ENCODE results near the gene TOR1AIP1.
A peak's percentile ranks its signal among the peaks of the same experiment; 100 is the strongest.
"Not testable (repeated sequence)": the region's sequence is repeated elsewhere in the genome, so short reads cannot be mapped to it uniquely, and the experiment has no call there.

Gene TOR1AIP1

GRCh38 chr1:179882253-179883039 is at the start of gene TOR1AIP1:
TOR1AIP1 (plus strand) TSS chr1:179882285; CDS start chr1:179882503, 218 bp downstream.
- ATAC-seq, result peak; percentile 77

GRCh38 chr1:179836686-179837445 is 45.2 kb upstream of the TOR1AIP1 start:
- ATAC-seq, result not testable (repeated sequence)

- no peak for ATAC-seq
These were observed 42.0 kb upstream of the TOR1AIP1 start for GRCh38 chr1:179840107-179840506.

- no peak for ATAC-seq
These were observed 33.9 kb upstream of the TOR1AIP1 start for GRCh38 chr1:179848233-179848632.

GRCh38 chr1:179853102-179853501 is 29.0 kb upstream of the TOR1AIP1 start:
- no peak for ATAC-seq

DNA sequence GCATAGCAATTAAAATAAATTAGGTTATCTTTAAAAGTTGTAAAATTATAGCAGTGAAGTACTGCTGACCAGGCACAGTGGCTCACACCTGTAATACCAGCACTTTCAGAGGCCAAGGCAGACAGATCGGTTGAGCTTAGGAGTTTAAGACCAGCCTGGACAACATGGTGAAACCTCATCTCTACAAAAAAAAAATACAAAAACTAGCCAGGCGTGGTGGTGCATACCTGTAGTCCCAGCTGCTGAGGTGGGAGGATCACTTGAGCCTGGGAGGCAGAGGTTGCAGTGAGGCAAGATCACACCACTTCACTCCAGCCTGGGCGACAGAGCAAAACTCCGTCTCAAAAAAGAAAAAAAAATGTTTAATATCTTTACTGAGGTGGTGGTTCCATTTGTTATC is 26.3 kb upstream of the TOR1AIP1 start:
- ATAC-seq, result not testable (repeated sequence)

DNA sequence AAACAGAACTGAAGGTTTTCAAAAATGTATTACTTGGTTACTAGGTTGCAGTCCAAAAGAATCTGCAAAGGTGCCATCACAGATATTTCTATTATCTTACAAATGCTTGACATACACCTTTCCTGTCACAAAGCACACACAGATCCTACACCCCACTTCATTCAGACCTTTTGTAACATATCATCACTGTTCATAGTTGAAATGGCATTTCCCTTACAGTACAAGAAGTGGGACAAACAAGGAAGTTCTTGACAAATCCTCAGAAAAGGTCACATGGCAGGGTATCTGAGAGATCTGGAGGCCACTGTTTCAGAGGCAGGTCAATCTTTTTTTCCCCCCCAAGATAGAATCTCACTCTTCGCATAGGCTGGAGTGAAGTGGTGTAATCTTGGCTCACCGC is 25.8 kb upstream of the TOR1AIP1 start:
- ATAC-seq, result no peak

DNA sequence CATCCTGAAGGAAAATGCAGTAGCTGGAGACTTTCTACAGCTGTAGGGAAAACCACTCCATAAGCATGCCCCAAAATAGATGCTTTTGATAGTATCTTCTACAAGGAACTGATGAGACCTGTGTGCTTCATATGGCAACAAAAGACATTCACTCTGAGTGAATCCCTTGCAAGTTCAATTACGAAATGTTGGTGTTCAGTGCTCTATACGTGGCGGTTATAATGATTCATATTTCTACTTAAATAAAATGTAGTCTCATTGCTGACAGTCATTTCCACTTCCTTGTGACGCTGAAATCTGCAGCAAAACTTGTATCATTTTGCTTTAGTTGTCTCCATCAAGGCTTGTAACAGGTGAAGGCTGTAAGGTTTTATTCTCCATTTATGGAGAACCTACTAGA is 25.1 kb upstream of the TOR1AIP1 start:
- no peak for ATAC-seq

DNA sequence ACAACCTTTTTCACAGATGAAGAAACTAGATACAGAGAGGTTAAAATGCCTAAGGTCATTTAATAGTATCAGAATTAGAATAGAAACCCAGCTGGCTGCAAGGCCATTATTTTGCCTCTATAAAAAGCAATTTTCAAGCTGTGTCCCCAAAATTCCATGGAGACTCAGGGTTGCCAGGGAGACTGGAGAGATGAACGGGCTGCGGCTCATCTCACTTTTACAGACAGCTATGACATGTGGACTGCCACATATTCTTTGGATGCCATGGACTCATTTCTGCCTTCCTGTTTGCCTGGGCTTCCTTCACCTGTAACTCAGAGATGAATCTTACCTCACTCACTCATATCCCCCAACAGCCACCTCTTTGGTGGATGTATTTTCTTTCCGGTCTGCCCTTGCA is 21.4 kb upstream of the TOR1AIP1 start:
- no peak for ATAC-seq

GRCh38 chr1:179865377-179865776 is 16.7 kb upstream of the TOR1AIP1 start:
- no peak for ATAC-seq

DNA sequence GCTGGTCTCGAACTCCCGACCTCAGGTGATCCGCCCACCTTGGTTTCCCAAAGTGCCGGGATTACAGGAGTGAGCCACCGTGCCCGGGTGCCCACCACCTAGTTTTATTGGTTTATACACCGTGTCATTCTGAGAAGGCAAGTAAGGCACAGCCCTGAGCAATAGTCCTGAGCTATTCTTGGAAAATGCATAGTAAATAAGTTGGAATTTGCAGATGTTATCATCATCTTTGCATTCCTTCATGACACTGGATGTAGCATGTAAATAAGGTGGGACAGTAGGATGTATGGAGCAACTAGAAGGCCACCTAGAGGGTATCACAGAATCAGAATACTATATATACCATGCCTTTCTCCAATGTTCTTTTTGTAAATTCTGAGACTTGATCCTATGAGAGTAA is 15.5 kb upstream of the TOR1AIP1 start:
- ATAC-seq, result no peak

- peak; percentile 63 to 79 for ATAC-seq
These were observed 14.4 kb upstream of the TOR1AIP1 start for GRCh38 chr1:179867493-179868330.

- ATAC-seq, result no peak
These were observed 11.2 kb upstream of the TOR1AIP1 start for GRCh38 chr1:179870870-179871269.

DNA sequence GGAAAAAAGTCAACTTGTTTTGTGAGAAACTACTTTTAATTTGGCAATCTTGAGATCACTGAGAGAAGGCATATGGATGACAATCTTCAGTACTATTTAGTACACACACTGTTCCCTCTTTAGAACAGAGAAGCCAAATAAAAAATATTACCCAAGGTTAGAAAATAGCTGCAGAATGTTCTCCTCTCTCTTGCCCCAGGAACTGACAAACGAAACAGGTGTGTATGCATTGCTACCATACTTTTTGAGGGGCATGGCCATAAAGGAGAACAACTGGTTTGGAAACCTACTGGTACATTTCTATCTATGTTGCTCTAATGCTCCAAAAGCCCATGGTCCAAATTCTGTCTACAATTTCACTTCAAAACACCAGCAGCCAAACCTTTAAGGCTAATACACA is 10.1 kb upstream of the TOR1AIP1 start:
- no peak for ATAC-seq

DNA sequence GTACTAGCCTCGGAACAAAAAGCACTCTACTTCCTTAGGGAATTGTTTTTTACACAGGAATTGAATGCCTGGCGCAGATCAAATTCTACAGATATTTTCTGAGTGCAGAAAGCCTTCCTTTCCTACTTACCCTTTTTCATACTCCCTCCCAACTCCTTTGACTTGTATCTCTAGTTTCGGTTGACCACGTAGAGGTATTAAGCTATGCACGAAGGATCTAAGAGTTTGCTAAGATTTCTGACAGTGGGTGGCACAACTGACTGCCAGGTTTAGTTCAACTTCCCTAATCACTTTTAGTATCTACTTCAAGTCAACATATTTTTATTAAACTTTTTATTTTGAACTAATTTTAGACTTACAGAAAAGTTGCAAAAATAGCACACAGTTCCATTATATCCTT is 9.5 kb upstream of the TOR1AIP1 start:
- ATAC-seq, result no peak

DNA sequence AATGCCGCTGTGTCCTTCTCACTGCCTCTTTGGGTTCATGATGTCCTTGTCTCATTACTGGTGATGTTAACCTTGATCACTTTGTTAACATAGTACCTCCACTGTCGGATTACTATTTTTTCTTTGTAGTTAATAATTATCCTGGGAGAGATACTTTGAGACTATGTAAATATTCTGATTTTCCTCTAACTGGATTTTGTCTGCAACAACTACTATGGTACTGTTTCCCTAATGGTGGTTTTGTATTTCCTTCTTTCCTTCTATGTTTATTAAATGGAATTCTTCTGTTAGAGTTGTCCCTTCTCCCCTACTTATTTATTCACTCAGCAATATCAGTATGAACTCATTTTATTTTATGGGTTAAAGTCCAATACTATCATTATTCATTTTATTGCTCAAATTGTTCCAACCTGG is 8.6 kb upstream of the TOR1AIP1 start:
- ATAC-seq, result no peak

- no peak for ATAC-seq
These were observed 6.3 kb upstream of the TOR1AIP1 start for GRCh38 chr1:179875596-179876299.

DNA sequence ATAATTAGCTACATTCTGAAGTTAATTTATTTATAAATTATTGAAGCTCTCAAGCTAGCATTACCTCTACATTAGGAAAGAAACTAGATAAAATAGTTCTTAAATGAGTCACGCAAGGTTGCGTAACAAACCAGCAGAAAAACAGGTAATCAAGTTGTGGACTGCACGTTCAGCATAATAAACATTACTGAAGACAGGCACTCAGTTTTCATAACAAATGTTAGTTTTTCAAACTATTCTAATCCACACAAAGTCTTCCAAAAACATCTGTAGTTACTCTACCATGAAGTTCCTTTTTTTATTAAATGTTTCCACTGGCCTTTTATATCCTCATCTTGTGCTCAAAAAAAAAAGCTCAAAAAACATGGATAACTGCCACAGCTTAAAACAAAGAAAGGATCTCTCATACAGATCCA is 5.8 kb upstream of the TOR1AIP1 start:
- no peak for ATAC-seq

DNA sequence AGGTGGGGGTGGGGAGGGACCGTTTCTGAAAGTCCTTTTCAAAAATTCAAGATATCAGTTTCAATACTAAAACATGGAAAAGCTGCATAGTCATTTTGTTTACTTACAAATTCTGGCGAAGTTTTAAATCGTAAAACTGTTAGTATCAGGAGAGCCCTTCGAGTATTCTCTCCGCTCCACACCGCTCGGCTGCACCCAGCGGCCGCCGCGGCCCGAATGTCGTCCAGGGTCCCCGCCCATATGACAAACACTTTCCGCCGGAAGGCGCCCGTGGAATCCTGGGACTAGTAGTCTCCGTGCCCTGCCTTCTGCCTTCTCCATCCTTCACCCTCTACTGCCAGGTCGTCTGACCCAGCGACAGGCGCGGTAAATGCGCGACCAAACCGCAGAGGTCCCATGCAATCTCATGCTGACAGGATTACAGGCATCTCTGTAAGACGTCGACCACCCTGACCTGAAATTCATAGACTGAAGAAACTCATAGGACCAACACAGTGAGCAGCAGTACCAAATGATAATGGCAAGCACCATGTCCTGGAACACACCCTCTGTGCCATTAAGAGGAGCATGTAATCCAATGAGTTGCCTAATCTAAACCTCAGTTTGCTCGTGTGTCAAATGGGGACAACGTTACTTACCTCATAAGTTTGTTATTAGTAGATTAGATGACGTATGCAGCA is 4.4 kb upstream of the TOR1AIP1 start, which contains the start of gene TOR1AIP2:
TOR1AIP2 (minus strand) TSS at position 218 of the 680 bp plus-strand sequence. CDS start 25,138 bp downstream, outside the sequence.
- peak; percentile 69 to 70 for ATAC-seq

DNA sequence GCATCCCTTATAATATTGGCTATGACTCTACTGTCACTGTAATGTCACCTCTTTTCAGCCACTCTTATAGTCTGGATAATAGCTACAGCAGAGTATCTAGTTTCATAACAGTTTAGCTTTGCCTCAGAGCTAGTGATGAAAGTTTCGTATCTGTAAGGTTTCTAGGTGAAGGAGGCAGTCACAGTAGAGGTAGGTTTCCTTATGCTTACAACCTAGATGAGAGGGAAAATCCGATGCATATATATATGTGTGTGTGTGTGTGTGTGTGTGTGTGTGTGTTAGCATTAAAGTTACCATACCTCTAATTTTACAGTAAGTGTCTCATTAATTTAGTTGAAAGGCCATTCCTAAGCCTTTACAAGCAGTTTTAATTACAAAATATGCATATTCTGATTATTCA is 2.3 kb upstream of the TOR1AIP1 start:
- ATAC-seq, result no peak

DNA sequence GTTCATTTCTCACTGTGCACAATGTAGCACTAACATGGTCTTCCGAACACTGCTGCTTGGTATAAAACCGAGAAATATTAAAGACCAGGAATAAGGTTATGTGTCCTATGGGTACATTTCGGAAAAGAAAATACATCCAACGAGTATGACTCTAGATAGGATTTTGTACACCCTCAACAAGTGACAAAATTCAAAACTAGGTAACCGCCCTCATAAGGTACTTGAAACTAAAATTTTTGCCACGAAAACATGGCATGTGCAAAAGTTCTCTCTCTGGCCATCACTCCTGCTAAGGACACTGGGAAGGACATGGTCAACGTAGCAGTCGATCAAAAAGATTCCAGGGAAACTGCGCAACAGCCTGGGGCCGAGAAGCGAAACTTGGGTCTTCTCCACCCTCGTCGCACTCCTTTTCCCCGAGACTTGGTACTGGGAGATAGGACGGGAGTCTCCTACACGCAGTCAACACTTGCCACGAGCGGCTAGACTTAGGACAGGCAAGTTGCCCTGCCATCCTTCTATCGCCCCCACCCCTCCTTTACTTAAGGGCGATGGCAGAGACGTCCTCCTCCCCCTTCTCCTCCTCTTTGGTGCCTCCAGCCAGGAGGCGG is 338 bp upstream of the TOR1AIP1 start:
- peak in 1 of 2 donors; percentile 0 for ATAC-seq
